Activated T-cell treated with anti-CD3 and anti-CD28 coated beads, Interleukin-2, amount 50 U/mL, for 1 hour (primary cell): Measurements from ENCODE around the gene ACTA2.

ENCODE experiments used
- DNase-seq: peaks from one replicate; pipeline ENCODE4 v3.0.0-alpha.2; 2020

Gene ACTA2

DNA sequence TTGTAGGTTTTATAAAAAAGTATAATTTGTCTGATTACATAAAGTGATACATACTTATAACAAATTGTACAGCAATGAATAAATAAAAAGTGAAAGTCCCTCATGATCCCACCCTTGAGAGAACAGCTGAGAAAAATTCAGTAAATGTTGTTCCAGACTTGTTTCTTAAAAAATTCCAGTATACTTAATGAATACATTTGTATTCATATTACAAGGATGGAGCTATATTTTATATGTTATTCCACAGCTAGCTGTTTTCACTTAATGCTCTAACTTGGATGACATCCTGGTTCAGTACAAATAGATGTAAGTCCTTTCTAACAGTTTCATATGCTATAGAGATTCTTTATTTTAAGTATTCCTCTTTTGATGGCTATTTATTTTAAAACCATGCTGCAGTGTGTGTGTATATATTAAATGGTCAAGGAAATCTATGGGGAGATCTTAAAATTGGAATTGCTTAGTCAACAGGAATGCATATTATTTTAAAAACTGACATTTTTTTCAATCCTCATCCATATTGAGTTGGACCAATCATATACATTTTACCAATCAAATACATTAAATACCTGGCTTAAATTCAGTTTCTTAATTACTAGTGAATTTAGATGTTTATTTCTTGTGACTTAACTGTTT lies 63.6 kb downstream of the ACTA2 start:
- no peak for DNase-seq

DNA sequence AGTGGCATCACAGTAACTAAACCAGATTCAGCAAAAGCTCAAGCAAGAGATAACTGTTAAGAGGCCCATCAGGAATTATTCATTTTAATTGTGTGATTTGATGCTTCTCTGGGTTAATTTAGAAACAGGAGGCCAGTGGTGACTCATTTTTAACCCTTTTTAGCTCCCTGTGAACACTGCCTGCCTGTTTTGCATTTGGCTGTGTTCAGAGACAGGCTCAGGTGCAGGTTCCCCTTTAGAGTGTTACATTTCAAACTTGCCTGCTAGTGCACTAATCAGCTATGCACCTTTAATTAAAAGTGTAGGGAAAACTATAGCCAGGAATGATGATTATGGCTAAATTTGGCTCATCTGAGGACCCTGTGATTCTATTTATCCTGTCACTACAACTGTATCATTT lies 66.0 kb downstream of the ACTA2 start:
- no peak for DNase-seq
